HepG2 (cell line): Measurements from ENCODE around the gene GRK5. TPM values are rescaled to one million over a fixed set of nuclear protein-coding genes. Genes with fewer than 3 reads are reported as not detected.

ENCODE experiments used
- AGO2 ChIP-seq: fragments of 200-400 bp; formaldehyde crosslinking; optimal IDR thresholded peaks from 2 replicates; pipeline ENCODE3; 2017; ENCODE audit warnings: mild to moderate bottlenecking, low read depth, low read length, moderate library complexity
- CHCHD3 ChIP-seq: sonication (generic); formaldehyde crosslinking; IDR thresholded peaks from 2 replicates; pipeline ENCODE4 v1.8.0; 2022; ENCODE audit warnings: mild to moderate bottlenecking, missing genetic modification reagents, moderate library complexity
- HNRNPLL ChIP-seq: fragments of 200-400 bp; formaldehyde crosslinking; IDR thresholded peaks from 2 replicates; pipeline ENCODE4 v1.6.1; 2017; ENCODE audit warnings: mild to moderate bottlenecking, low read depth, low read length; ENCODE audit not compliant: poor library complexity, severe bottlenecking
- KDM5A ChIP-seq: fragments of 200-600 bp; sonication (generic); IDR thresholded peaks from 2 replicates; pipeline ENCODE4 v1.7.0; 2018; ENCODE audit warnings: antibody characterized with exemption, mild to moderate bottlenecking, low read length, borderline replicate concordance
- LCORL ChIP-seq, 2 experiments: fragments of 450-650 bp in 1 of 2; sonication (generic) in 1 of 2; formaldehyde crosslinking in 1 of 2; IDR thresholded peaks; 2 replicates each; pipeline versions ENCODE4 v1.5.0 to v1.6.1; 2017 to 2020; ENCODE audit warnings: antibody characterized with exemption in 1 of 2, missing genetic modification reagents in 1 of 2
- MIXL1 ChIP-seq: IDR thresholded peaks from 2 replicates; pipeline ENCODE4 v1.6.1; 2016
- MTF1 ChIP-seq: sonication (generic); formaldehyde crosslinking; IDR thresholded peaks from 2 replicates; pipeline ENCODE4 v1.5.0; 2020; ENCODE audit warnings: missing genetic modification reagents
- RARG ChIP-seq: sonication (generic); formaldehyde crosslinking; IDR thresholded peaks from 2 replicates; pipeline ENCODE4 v1.4.0; 2020; ENCODE audit warnings: low read depth, mild to moderate bottlenecking, missing genetic modification reagents
- RXRA ChIP-seq: sonication (generic); formaldehyde crosslinking; IDR thresholded peaks from 2 replicates; pipeline ENCODE4 v1.5.1; 2020; ENCODE audit warnings: missing genetic modification reagents
- TARDBP ChIP-seq: sonication (generic); formaldehyde crosslinking; IDR thresholded peaks from 2 replicates; pipeline ENCODE4 v1.8.0; 2022; ENCODE audit warnings: mild to moderate bottlenecking, missing genetic modification reagents
- ZFP90 ChIP-seq: sonication (generic); formaldehyde crosslinking; IDR thresholded peaks from 2 replicates; pipeline ENCODE4 v1.8.0; 2022; ENCODE audit warnings: missing genetic modification reagents, mild to moderate bottlenecking, inconsistent platforms, borderline replicate concordance
- ZNF20 ChIP-seq: sonication (generic); formaldehyde crosslinking; IDR thresholded peaks from 2 replicates; pipeline ENCODE4 v1.4.0; 2020; ENCODE audit warnings: mild to moderate bottlenecking, moderate library complexity, missing genetic modification reagents
- polyA plus RNA-seq, 8 experiments: library from polyadenylated mRNA; depleted of rRNA in 3 of 8; stranded (reverse) in 7 of 8; unstranded in 1 of 8; fragments of >200 nt; fragmentation: Illumina TruSeq in 4 of 8; extraction: Trizol in 4 of 8; gene quantifications; 2 replicates each; pipeline versions ENCODE4 v1.2.1 to v1.2.3, GENCODE V29; 2011 to 2016; ENCODE audit warnings: low read depth in 4 of 8, missing spikeins in 1 of 8, mixed read lengths in 1 of 8; ENCODE audit not compliant: insufficient read depth in 1 of 8
- total RNA-seq, 5 experiments: library from RNA; depleted of rRNA; stranded (reverse); fragments of >200 nt; fragmentation: Illumina TruSeq; extraction: Trizol; gene quantifications; 2 replicates each; pipeline ENCODE4 v1.2.3, GENCODE V29; 2016; ENCODE audit warnings: low read depth in 1 of 5
- TF ChIP-seq, protein P1 (sequence below): sonication (generic); formaldehyde crosslinking; conservative IDR thresholded peaks from 2 replicates; pipeline ENCODE4 v1.4.0; 2020; ENCODE audit warnings: missing genetic modification reagents
- TF ChIP-seq, protein P2 (sequence below): sonication (generic); formaldehyde crosslinking; IDR thresholded peaks from 2 replicates; pipeline ENCODE4 v1.4.0; 2020; ENCODE audit warnings: mild to moderate bottlenecking, missing genetic modification reagents
- TF ChIP-seq, protein P3 (sequence below): sonication (generic); formaldehyde crosslinking; IDR thresholded peaks from 2 replicates; pipeline ENCODE4 v1.5.0; 2020; ENCODE audit warnings: mild to moderate bottlenecking, missing genetic modification reagents, borderline replicate concordance
- TF ChIP-seq, protein P4 (sequence below), 2 experiments: sonication (generic) in 1 of 2; formaldehyde crosslinking in 1 of 2; IDR thresholded peaks; 2 replicates each; pipeline versions ENCODE4 v1.5.1 to v1.6.1; 2011 to 2020; ENCODE audit warnings: borderline replicate concordance in 1 of 2, low read depth in 1 of 2, low read length in 1 of 2, mild to moderate bottlenecking in 1 of 2, missing genetic modification reagents in 1 of 2, moderate library complexity in 1 of 2
- TF ChIP-seq, protein P5 (sequence below): sonication (generic); formaldehyde crosslinking; IDR thresholded peaks from 2 replicates; pipeline ENCODE4 v1.4.0; 2020; ENCODE audit warnings: mild to moderate bottlenecking, low read depth, missing genetic modification reagents

GRK5 gene
- total and polyA plus RNA-seq, 2 of the 13 experiments (the other 11 are each of a cell fraction or from before 2014, with no cell fraction given) = 10.4 to 12.6 TPM

DNA sequence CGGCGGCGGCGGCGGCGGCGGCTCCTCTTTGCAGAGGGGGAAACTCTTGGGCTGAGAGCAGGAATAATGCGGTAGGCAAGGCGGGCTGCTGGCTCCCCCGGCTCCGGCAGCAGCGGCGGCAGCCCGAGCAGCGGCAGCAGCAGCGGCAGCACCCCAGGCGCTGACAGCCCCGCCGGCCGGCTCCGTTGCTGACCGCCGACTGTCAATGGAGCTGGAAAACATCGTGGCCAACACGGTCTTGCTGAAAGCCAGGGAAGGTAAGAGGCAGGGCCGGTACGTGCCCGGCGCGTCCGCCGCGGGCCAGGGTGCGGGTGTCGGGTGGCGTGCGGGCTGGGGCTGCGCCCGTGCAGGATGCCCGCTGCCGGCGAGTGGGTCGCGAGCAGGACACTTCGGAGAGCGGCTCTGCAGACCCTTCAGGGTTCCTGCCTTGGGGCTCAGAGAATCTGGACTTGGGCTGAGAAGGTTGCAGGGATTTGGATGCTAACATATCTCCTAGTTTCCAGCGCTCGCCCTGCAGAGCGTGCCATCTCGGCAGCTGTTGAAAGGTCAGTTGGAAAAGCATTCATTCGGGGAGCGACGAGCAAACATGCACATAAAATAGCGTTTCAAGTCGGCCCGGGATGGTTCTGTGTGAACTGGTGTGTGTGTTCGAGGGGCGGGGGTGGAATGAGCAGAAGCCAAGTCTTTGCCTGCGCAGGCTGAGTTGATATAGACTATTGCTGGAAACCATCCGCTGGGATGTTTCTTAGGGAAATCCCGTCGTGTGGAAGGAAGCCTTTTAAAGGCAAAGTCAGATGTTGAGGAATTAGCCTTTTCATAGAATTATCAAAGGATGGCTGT, 562 bp downstream of the GRK5 start (continued):
- no peak for TF ChIP-seq ZNF20 (CRISPR knock-in tag)
- TF ChIP-seq, protein P1, sequence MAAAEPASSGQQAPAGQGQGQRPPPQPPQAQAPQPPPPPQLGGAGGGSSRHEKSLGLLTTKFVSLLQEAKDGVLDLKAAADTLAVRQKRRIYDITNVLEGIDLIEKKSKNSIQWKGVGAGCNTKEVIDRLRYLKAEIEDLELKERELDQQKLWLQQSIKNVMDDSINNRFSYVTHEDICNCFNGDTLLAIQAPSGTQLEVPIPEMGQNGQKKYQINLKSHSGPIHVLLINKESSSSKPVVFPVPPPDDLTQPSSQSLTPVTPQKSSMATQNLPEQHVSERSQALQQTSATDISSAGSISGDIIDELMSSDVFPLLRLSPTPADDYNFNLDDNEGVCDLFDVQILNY = no peak
- peak; percentile 52; the same call in 1 of the 2 replicates for TF ChIP-seq TARDBP
- no peak for TF ChIP-seq LCORL (IDR thresholded peaks at IDR 0.05)
- TF ChIP-seq LCORL (CRISPR knock-in tag; IDR thresholded peaks at IDR 0.05) = 0 out of 2 replicates have a peak, but pooled peaks have one; percentile 25
- TF ChIP-seq, protein P2, sequence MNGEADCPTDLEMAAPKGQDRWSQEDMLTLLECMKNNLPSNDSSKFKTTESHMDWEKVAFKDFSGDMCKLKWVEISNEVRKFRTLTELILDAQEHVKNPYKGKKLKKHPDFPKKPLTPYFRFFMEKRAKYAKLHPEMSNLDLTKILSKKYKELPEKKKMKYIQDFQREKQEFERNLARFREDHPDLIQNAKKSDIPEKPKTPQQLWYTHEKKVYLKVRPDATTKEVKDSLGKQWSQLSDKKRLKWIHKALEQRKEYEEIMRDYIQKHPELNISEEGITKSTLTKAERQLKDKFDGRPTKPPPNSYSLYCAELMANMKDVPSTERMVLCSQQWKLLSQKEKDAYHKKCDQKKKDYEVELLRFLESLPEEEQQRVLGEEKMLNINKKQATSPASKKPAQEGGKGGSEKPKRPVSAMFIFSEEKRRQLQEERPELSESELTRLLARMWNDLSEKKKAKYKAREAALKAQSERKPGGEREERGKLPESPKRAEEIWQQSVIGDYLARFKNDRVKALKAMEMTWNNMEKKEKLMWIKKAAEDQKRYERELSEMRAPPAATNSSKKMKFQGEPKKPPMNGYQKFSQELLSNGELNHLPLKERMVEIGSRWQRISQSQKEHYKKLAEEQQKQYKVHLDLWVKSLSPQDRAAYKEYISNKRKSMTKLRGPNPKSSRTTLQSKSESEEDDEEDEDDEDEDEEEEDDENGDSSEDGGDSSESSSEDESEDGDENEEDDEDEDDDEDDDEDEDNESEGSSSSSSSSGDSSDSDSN (CRISPR knock-in tag) = peak; percentile 21; the same call in 1 of the 2 replicates
- TF ChIP-seq, protein P3, sequence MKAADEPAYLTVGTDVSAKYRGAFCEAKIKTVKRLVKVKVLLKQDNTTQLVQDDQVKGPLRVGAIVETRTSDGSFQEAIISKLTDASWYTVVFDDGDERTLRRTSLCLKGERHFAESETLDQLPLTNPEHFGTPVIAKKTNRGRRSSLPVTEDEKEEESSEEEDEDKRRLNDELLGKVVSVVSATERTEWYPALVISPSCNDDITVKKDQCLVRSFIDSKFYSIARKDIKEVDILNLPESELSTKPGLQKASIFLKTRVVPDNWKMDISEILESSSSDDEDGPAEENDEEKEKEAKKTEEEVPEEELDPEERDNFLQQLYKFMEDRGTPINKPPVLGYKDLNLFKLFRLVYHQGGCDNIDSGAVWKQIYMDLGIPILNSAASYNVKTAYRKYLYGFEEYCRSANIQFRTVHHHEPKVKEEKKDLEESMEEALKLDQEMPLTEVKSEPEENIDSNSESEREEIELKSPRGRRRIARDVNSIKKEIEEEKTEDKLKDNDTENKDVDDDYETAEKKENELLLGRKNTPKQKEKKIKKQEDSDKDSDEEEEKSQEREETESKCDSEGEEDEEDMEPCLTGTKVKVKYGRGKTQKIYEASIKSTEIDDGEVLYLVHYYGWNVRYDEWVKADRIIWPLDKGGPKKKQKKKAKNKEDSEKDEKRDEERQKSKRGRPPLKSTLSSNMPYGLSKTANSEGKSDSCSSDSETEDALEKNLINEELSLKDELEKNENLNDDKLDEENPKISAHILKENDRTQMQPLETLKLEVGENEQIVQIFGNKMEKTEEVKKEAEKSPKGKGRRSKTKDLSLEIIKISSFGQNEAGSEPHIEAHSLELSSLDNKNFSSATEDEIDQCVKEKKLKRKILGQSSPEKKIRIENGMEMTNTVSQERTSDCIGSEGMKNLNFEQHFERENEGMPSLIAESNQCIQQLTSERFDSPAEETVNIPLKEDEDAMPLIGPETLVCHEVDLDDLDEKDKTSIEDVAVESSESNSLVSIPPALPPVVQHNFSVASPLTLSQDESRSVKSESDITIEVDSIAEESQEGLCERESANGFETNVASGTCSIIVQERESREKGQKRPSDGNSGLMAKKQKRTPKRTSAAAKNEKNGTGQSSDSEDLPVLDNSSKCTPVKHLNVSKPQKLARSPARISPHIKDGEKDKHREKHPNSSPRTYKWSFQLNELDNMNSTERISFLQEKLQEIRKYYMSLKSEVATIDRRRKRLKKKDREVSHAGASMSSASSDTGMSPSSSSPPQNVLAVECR (CRISPR knock-in tag) = peak; percentile 73
- 0 out of 2 replicates have a peak, but pooled peaks have one; percentile 53 for TF ChIP-seq CHCHD3 (CRISPR knock-in tag)
- TF ChIP-seq RXRA (CRISPR knock-in tag) = no peak
- no peak for TF ChIP-seq MTF1 (CRISPR knock-in tag)
- TF ChIP-seq ZFP90 = no peak
- TF ChIP-seq, protein P4, sequence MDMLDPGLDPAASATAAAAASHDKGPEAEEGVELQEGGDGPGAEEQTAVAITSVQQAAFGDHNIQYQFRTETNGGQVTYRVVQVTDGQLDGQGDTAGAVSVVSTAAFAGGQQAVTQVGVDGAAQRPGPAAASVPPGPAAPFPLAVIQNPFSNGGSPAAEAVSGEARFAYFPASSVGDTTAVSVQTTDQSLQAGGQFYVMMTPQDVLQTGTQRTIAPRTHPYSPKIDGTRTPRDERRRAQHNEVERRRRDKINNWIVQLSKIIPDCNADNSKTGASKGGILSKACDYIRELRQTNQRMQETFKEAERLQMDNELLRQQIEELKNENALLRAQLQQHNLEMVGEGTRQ (IDR thresholded peaks at IDR 0.05; ENCODE audit: low read depth, low read length) = no peak
- TF ChIP-seq, protein P4 (CRISPR knock-in tag; IDR thresholded peaks at IDR 0.05; ENCODE audit: borderline replicate concordance) = no peak
- TF ChIP-seq HNRNPLL = peak; percentile 32
- no peak for TF ChIP-seq MIXL1 (CRISPR knock-in tag)
- no peak for TF ChIP-seq RARG (CRISPR knock-in tag)
- TF ChIP-seq AGO2 = peak; percentile 41
- TF ChIP-seq KDM5A = peak; percentile 56; the same call in 1 of the 2 replicates
- TF ChIP-seq, protein P5, sequence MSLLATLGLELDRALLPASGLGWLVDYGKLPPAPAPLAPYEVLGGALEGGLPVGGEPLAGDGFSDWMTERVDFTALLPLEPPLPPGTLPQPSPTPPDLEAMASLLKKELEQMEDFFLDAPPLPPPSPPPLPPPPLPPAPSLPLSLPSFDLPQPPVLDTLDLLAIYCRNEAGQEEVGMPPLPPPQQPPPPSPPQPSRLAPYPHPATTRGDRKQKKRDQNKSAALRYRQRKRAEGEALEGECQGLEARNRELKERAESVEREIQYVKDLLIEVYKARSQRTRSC (CRISPR knock-in tag) = no peak
